Stimulated activated naive CD8-positive, alpha-beta T cell treated with anti-CD3 and anti-CD28 coated beads, Interleukin-15, amount 100 ng/mL, for 72 hours (primary cell): ENCODE results near the gene ADK.
"Not testable (repeated sequence)": the region's sequence is repeated elsewhere in the genome, so short reads cannot be mapped to it uniquely, and the experiment has no call there.

ENCODE experiments used
- ATAC-seq: fragments of 150-1000 bp; cut with Tn5 transposase; 2 replicates; pipeline ENCODE4 v1.10.0; 2021; ENCODE audit warnings: mild to moderate bottlenecking, moderate library complexity
- DNase-seq, 2 donors: peaks; one replicate each; pipeline ENCODE4 v3.0.0; 2021 to 2022
- H3K27ac Mint-ChIP-seq, 2 donors: one replicate each; pipeline ENCODE4 v1.8.0; 2022; ENCODE audit warnings: mild to moderate bottlenecking in 2 of 2, mixed read lengths in 2 of 2, moderate library complexity in 2 of 2
- H3K27me3 Mint-ChIP-seq: one replicate; pipeline ENCODE4 v1.8.0; 2022; ENCODE audit warnings: mixed read lengths
- H3K4me1 Mint-ChIP-seq: one replicate; pipeline ENCODE4 v1.8.0; 2022; ENCODE audit warnings: mild to moderate bottlenecking, mixed read lengths
- H3K4me3 Mint-ChIP-seq, 2 donors: one replicate each; pipeline ENCODE4 v1.8.0; 2022; ENCODE audit warnings: mild to moderate bottlenecking in 2 of 2, mixed read lengths in 2 of 2, moderate library complexity in 1 of 2
- H3K9me3 Mint-ChIP-seq, 2 donors: one replicate each; pipeline ENCODE4 v1.8.0; 2022; ENCODE audit warnings: mixed read lengths in 2 of 2

ADK gene

DNA sequence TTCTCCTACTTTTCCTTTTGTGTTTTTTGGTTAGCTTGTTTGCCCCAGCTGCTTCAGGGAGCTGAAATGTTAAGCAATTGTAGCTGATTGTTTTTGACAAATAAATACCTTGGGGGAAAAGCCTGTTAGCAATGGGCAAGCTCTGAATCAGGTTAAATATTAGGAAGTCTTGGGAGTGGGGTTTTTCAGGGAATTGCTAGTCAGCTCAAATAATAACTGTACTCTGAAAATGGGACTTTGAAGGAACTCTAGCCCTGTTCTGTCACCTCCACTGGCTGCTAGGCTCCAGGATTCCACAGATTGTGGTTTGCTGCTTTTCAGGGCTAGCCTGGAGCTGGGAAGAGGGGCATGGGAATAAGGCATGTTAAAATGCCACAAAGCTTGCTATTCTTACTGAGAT lies 39.5 kb downstream of the ADK start:
- Mint-ChIP-seq H3K4me3 (peak overlapping the region; percentile 65 to 82), H3K4me1 (peaks cover 83% of the 10 kb centered on the region)

DNA sequence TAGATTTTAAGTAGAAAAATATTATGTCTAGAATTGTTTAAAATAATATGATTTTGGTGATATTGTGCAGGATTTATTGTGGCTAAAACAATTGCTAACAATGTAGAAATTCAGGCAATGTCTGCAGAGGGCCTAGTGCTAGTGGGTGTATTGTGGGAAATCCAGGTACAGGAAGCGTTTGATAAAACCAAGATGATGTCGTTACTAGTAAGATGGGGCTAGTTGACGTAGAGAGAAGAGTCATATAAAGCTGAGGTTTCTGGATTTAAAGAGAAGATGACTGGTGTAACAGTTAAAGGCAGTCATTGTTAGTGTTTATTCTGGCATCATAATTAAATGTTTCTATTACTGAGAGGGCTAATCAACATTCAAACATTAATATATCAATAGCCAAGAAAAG lies 43.5 kb downstream of the ADK start:
- peak overlapping the region in 1 of 2 donors; percentile 60 for H3K4me3 Mint-ChIP-seq
- H3K9me3 Mint-ChIP-seq: no peaks in the 10 kb centered on the region
- peak overlapping the region; percentile 4 to 28 for H3K27ac Mint-ChIP-seq
- H3K27me3 Mint-ChIP-seq: no peaks in the 10 kb centered on the region
- DNase-seq: no peak
- H3K4me1 Mint-ChIP-seq: peaks cover 64% of the 10 kb centered on the region
- peak; percentile 97 for ATAC-seq

More for the DNA sequence above, 39.5 kb downstream of the ADK start:
- Mint-ChIP-seq H3K9me3 (no peaks in the 10 kb centered on the region), H3K27me3 (no peaks in the 10 kb centered on the region), H3K27ac (peak overlapping the region; percentile 94 to 95)
- DNase-seq (no peak), ATAC-seq (no peak)

DNA sequence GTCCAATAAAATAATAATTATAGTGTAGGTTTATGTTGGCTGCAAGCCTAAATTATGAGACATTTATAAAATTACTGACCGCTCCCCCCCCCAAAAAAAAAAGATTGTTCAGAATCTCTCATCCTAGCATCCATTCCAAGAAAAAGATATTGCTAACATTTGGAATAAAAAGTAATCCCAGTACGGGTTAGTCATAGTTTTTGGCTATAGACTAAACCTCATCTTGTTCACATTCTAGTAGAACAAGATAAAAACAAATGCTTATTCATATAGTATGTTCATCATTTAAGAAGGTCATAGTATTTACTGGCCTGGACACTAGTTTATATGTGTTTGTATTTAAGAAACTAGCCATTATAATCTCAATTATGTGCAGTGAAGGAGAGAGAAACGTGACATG lies 44.0 kb downstream of the ADK start:
- H3K27me3 Mint-ChIP-seq: no peaks in the 10 kb centered on the region
- no peaks in the 10 kb centered on the region for H3K9me3 Mint-ChIP-seq
- peak overlapping the region; percentile 9 to 56 for H3K4me3 Mint-ChIP-seq
- peak overlapping the region in 1 of 2 donors; percentile 78 for H3K27ac Mint-ChIP-seq
- peaks cover 59% of the 10 kb centered on the region for H3K4me1 Mint-ChIP-seq
- ATAC-seq: no peak
- no peak for DNase-seq

DNA sequence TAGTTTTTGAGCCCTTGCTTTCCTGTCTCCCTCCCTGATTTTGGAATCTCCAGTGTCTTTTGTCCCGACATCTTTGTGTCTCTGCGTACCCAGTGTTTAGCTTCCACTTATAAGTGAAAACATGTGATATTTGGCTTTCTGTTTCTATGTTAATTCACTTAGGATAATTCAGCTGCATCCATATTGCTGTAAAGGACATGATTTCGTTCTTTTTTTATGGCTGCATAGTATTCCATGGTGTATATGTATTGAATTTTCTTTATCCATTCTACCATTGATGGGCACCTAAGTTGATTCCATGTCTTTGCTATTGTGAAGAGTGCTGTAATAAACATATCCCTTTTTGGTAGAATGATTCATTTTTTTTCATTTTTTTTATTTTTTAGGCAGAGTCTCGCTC lies 48.3 kb downstream of the ADK start:
- ATAC-seq (no peak), DNase-seq (no peak)
- Mint-ChIP-seq H3K4me1 (peaks cover 24% of the 10 kb centered on the region), H3K9me3 (no peaks in the 10 kb centered on the region), H3K4me3 (no peak overlapping the region), H3K27ac (no peak overlapping the region), H3K27me3 (no peaks in the 10 kb centered on the region)

DNA sequence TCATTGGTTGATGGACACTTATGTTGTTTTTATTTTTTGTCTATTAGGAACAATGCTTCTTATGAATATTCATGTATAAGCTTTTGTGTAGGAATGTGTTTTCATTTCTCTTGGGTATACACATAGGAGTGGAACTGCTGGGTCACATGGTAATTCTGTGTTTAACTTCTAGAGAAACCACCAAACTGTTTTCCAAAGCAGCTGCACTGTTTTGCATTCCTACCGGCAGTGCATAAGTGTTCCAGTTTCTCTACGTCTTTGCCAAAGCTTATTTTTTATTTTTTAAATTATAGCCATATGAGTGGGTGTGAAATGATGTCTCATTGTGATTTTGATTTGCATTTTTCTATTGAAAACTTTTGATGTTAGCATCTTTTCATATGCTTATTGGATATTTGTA lies 51.3 kb downstream of the ADK start:
- no peak overlapping the region for H3K27ac Mint-ChIP-seq
- no peak for DNase-seq
- ATAC-seq: no peak
- H3K4me3 Mint-ChIP-seq: no peak overlapping the region
- H3K27me3 Mint-ChIP-seq: no peaks in the 10 kb centered on the region
- no peaks in the 10 kb centered on the region for H3K9me3 Mint-ChIP-seq
- peaks cover 20% of the 10 kb centered on the region for H3K4me1 Mint-ChIP-seq

DNA sequence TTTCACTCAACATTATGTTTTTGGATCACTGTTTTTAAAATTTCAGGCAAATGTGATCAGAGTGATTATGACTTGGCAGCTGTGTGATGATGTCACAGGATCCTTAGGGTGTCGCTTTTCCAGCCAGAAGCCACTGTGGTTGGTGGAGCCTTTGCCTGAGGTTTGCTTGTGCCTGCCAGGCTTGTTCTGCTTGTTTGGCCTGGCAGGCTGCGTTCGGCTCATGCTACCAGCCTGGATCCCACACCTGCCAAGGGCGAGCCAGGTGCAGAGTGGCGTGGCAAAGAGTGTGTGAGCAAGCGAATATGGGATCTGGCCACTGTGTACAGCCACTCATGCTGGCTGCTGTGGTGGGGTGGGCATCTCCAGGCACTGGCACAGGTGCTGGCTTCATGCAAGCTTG lies 55.7 kb downstream of the ADK start:
- H3K4me3 Mint-ChIP-seq: no peak overlapping the region
- ATAC-seq (no peak), DNase-seq (no peak)
- no peak overlapping the region for H3K27ac Mint-ChIP-seq
- peaks cover 20% of the 10 kb centered on the region for H3K4me1 Mint-ChIP-seq
- no peaks in the 10 kb centered on the region for H3K9me3 Mint-ChIP-seq
- no peaks in the 10 kb centered on the region for H3K27me3 Mint-ChIP-seq

DNA sequence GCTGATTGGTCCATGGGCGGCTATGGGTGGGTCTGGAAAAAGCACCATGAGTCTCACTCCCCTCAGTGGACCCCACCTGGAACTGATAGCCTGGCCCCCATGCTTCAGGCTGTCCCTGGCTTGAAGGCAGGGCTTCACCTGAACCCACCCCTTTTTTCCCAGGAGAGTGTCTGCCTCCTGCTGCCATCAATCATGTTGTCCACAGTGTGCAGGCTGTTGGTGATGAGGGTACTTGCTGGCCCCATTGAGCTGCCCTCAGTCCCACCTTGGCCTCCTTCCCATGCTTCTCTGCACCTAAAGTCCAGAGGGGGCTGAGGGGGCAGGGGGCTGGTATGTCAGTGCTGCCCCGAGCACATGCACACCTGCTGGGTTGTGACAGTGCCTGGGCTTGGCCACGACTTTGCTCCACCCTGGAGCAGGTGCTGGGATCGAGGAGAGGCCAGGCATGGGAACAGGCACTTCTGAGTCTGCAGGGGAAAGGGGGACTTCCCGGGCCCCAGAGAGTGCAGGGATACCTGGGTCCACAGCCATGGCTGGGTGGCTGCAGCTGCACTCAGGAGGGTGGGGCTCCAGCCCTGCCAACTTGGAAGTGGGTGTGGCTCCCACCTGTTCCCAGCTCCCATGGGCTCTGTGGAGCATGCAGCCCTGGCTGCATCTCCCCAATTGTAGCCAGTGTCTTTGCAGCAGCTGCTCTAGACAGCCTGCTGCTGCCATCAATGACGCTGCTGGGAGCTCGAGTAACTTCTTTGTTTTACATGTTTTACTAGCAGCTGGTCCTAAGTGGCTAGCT lies 56.9 kb downstream of the ADK start:
- Mint-ChIP-seq H3K4me3 (no peak overlapping the region), H3K27ac (no peak overlapping the region), H3K4me1 (peaks cover 27% of the 10 kb centered on the region), H3K27me3 (no peaks in the 10 kb centered on the region), H3K9me3 (no peaks in the 10 kb centered on the region)
- ATAC-seq (no peak), DNase-seq (no peak)

DNA sequence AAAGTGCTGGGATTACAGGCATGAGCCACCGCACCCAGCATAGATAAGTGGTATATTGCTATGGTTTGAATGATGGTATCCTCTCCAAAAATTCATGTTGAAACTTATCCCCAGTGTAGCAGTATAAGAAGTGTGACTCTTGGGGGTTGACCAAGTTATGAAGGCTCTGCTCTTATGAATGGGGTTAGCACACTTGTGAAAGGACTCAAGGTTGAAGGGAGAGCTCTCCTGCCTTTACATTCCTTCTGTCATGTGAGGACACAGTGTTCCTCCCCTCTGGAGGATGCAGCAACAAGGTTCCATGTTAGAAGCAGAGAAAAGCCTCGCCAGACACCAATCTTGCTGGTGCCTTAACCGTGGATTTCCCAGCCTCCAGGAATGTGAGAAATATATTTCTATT lies 58.0 kb downstream of the ADK start:
- ATAC-seq (no peak), DNase-seq (no peak)
- Mint-ChIP-seq H3K9me3 (no peaks in the 10 kb centered on the region), H3K4me1 (peaks cover 32% of the 10 kb centered on the region), H3K4me3 (no peak overlapping the region), H3K27ac (no peak overlapping the region), H3K27me3 (no peaks in the 10 kb centered on the region)

DNA sequence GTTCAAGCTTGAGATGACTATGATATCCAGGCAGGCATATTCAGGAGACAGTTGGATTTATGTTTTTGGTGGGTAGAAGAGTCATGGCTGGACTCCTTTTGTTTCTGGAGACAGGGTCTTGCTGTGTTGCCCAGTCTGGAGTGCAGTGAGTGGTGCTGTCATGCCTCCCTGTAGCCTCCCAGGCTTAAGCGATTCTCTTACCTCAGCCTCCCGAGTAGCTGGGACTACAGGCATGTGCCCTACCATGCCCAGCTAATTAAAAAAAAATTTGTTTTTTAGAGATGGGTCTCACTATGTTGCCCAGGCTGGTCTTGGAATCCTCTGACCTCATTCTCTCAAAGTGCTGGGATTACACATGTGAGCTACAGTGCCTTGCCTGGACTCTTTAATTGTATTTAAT lies 62.0 kb downstream of the ADK start:
- Mint-ChIP-seq H3K4me1 (peaks cover 12% of the 10 kb centered on the region), H3K4me3 (no peak overlapping the region), H3K27ac (peak overlapping the region; percentile 91 to 98), H3K27me3 (no peaks in the 10 kb centered on the region), H3K9me3 (no peaks in the 10 kb centered on the region)
- ATAC-seq (no peak), DNase-seq (no peak)

DNA sequence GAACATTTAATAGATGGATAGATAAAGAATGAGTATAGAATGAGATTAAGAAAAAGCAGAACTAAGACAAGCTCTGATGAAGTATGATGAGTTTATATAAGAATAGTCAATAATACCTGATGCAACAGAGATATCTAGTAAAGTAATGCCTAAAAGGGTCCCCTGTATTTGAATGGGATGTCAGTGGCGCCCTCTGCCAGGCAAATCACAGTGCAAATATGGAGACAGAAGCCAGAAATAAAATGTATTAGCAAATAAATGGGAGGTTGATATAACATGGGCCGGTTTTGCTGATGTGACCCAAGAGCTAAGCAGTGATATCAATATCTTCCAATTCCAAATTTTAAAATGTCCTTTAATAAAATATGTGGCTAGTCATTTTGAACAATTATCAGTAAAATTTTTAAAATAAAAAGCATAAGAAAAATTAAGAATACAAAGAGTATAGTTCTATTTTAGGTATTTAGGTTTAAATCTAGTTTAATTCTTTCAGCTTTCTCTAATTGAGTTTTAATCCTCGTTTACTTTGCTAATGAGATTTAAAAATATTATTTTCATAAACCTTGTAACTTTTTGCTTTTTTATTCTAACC lies 62.6 kb downstream of the ADK start:
- H3K4me1 Mint-ChIP-seq: peaks cover 12% of the 10 kb centered on the region
- H3K27me3 Mint-ChIP-seq: no peaks in the 10 kb centered on the region
- peak overlapping the region; percentile 91 to 98 for H3K27ac Mint-ChIP-seq
- ATAC-seq (peak; percentile 76), DNase-seq (peak; percentile 48 to 66)
- no peak overlapping the region for H3K4me3 Mint-ChIP-seq
- no peaks in the 10 kb centered on the region for H3K9me3 Mint-ChIP-seq

DNA sequence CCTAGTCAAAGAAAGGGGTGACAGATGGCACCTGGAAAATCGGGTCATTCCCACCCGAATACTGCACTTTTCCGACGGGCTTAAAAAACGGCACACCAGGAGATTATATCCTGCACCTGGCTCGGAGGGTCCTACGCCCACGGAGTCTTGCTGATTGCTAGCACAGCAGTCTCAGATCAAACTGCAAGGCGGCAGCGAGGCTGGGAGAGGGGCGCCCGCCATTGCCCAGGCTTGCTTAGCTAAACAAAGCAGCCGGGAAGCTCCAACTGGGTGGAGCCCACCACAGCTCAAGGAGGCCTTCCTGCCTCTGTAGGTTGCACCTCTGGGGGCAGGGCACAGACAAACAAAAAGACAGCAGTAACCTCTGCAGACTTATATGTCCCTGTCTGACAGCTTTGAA lies 66.1 kb downstream of the ADK start:
- H3K4me3 Mint-ChIP-seq, H3K27me3 Mint-ChIP-seq, H3K9me3 Mint-ChIP-seq, DNase-seq, ATAC-seq, H3K27ac Mint-ChIP-seq: not testable (repeated sequence)
- H3K4me1 Mint-ChIP-seq: peaks cover 12% of the 10 kb centered on the region

DNA sequence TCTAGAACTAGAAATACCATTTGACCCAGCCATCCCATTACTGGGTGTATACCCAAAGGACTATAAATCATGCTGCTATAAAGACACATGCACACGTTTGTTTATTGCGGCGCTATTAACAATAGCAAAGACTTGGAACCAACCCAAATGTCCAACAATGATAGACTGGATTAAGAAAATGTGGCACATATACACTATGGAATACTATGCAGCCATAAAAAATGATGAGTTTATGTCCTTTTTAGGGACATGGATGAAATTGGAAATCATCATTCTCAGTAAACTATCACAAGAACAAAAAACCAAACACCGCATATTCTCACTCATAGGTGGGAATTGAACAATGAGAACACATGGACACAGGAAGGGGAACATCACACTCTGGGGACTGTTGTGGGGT lies 71.4 kb downstream of the ADK start:
- not testable (repeated sequence) for H3K27ac Mint-ChIP-seq, H3K9me3 Mint-ChIP-seq, ATAC-seq, DNase-seq, H3K4me3 Mint-ChIP-seq, H3K27me3 Mint-ChIP-seq
- H3K4me1 Mint-ChIP-seq: peaks cover 22% of the 10 kb centered on the region

DNA sequence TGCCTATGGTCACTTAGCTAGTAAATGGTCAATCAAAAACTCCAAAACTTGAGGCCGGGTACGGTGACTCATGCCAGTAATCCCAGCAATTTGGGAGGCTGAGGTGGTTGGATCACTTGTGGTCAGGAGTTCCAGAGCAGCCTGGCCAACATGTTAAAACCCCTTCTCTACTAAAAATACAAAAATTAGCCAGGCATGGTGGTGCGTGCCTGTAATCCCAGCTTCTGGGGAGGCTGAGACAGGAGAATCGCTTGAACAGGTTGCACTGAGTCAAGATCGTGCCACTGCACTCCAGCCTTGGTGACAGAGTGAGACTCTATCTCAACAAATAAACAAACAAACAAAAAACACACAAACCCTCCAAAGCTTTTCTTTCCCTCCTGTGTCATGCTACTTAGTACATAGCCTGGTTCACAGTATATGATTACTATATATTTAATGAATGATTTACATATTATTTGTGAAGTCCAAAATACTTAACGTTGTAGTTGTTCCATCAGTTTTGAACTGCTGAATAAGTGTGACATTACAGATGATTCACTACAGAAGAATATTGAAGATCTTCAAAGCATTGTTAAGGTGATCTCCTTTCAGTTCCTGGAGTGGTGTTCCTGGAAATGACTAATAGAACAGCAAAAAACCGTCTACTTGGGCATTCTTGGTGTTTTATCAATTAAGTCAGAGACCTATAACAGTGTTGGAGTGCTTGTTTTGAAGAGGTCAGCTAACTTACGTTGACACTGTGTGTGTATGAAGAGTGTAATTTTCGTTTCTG lies 72.9 kb downstream of the ADK start:
- H3K27ac Mint-ChIP-seq: peak overlapping the region; percentile 70 to 97
- no peaks in the 10 kb centered on the region for H3K27me3 Mint-ChIP-seq
- DNase-seq (no peak), ATAC-seq (peak; percentile 78)
- peak overlapping the region; percentile 25 to 62 for H3K4me3 Mint-ChIP-seq
- peaks cover 30% of the 10 kb centered on the region for H3K4me1 Mint-ChIP-seq
- H3K9me3 Mint-ChIP-seq: no peaks in the 10 kb centered on the region

DNA sequence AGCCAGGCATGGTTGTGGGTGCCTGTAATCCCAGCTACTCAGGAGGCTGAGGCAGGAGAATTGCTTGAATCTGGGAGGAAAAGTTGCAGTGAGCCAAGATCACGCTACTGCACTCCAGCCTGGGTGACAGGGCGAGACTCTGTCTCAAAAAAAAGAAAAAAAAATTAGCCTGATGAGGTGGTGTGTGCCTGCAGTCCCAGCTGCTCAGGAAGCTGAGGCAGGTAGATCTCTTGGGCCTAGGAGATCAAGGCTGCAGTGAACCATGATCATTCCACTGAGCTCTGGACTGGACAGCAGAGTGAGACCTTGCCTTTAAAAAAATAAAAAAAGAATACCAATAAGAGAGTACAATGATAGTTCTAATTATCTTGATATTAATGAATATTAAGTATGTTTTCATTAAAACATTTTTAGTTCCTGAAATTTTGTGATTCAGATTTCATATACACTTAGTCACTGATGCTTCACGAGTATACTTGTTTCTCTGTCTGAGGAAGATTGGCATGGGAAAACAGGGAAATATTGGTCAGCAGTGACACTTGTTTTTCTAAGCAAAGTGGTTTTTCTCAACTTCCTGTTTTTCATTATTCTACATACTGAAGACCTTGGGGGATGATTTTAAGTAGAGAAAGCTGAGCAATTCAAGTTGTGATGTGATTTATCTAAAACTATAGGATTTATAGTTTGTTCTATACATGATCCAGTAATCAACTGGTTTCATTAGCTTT lies 76.8 kb downstream of the ADK start:
- Mint-ChIP-seq H3K9me3 (no peaks in the 10 kb centered on the region), H3K4me1 (peaks cover 30% of the 10 kb centered on the region), H3K27ac (peak overlapping the region; percentile 94 to 95), H3K27me3 (no peaks in the 10 kb centered on the region), H3K4me3 (peak overlapping the region in 1 of 2 donors; percentile 68)
- no peak for ATAC-seq
- DNase-seq: no peak

DNA sequence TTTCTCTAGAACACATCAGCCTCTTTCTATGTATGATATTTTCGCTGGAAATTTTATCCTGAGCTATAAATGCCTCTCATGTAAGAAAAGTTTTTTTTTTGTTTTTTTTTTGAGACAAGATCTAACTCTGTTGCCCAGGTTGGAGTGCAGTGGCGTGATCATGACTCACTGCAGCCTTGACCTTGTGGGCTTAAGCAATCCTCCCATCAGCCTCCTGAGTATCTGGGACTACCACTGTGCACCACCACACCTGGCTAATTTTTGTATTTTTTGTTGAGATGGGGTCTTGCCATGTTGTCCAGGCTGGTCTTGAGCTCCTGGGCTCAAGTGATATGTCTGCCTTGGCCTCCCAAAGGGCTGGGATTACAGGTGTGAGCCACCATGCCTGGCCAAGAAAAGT lies 80.4 kb downstream of the ADK start:
- DNase-seq: no peak
- H3K27me3 Mint-ChIP-seq: no peaks in the 10 kb centered on the region
- H3K4me3 Mint-ChIP-seq: no peak overlapping the region
- H3K9me3 Mint-ChIP-seq: no peaks in the 10 kb centered on the region
- no peak for ATAC-seq
- peaks cover 19% of the 10 kb centered on the region for H3K4me1 Mint-ChIP-seq
- no peak overlapping the region for H3K27ac Mint-ChIP-seq
